SK-MEL-5 (cell line): ENCODE measurements around the gene AMOTL1. TPM values are rescaled to one million over a fixed set of nuclear protein-coding genes. Genes with fewer than 3 reads are reported as not detected.

ENCODE experiments used
- DNase-seq: peaks from one replicate; pipeline ENCODE4 v3.0.0-alpha.2; 2016; ENCODE audit warnings: low read depth, low spot score
- in situ Hi-C: cut with HindIII; loops from 2 replicates; pipeline ENCODE4 v1.10.0; 2016; ENCODE audit warnings: low sequenced_read_pairs, high pct_unique_total_duplicates, low pct_unique_long_range_greater_than_20kb
- total RNA-seq: library from RNA; depleted of rRNA; stranded (reverse); fragments of >200 nt; shearing (Covaris generic); gene quantifications from 2 replicates; pipeline ENCODE4 v1.2.3, GENCODE V29; 2014

AMOTL1 gene
- total RNA-seq, 1 experiment from 2014 or later: 12.0 TPM

DNA sequence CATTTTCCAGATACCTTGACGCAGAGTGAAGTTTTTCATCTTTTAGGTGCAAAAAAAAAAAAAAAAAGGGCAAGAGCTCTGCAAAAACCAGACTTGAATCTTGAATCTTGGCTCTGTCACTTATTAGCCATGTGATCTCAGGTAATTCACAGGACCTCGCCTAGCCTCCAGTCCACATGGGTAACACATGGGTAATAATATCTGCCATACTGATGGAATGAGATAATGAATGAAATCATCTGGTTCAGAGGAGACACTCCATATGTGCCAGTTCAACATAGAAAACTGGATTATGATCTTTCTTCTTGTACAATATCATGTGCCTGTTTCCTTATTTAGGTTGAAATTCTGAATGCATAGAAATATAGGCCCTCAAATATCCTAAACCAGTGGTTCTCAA is 8.6 kb upstream of the AMOTL1 start:
- no peak for DNase-seq
- in situ Hi-C loops: no loop called here

DNA sequence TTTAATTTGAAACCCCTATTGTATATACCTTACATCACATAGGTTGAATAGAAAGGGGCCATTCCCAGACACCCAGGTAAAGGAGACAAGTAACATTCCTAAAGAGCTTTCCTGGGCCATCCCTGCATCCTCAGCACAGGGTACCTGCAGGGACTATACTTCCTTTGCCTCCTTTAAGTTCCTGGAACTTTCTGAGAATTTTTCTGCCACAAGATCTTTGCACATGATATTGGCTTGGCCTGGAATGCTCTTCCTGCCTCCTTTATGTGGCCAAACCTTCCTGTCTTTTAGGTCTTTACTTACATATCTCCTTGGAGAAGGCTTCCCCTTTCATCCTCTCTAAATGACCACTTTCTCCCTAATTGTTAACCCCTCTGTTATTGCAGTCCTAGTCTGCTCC is 7.9 kb upstream of the AMOTL1 start:
- no peak for DNase-seq
- in situ Hi-C loops: no loop called here

DNA sequence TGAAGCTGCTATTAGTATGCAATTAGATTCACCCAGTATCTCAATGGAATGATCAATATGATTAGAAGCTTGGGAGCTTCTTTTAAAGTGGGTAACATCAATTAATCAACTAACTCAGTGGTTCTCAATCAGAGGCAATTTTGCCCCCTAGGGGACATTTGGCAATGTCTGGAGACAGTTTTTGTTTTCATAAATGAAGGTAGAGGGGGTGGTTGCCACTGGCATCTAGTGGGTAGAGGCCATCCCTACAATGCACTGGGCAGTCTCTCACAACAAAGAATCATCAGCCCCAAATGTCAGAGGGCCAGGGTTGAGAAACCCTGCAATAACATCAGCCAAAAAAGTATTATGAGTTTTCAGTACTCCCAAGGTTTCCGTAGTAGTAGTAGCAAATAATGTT is 5.9 kb upstream of the AMOTL1 start:
- in situ Hi-C loops: no loop called here
- peak; percentile 55 for DNase-seq

DNA sequence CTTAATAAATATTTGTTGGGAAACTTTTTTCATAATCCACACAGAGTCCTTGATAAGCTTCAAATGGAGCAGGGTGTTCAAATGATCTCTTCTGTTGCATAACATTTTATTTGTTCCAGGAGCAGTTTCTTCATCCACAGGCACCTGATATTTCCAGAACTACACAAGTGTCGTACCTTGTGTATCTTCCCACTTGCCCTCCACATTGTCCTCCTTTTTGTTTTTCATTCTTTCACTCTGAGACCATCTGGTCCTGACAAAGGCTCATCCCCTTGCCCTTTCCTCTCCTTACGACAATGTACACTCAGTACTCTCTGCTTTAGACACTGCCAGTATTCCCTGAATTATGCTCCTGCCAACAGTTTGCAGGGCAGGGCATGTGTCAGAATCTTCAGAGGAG is 5.2 kb upstream of the AMOTL1 start:
- no peak for DNase-seq
- in situ Hi-C loops: no loop called here

DNA sequence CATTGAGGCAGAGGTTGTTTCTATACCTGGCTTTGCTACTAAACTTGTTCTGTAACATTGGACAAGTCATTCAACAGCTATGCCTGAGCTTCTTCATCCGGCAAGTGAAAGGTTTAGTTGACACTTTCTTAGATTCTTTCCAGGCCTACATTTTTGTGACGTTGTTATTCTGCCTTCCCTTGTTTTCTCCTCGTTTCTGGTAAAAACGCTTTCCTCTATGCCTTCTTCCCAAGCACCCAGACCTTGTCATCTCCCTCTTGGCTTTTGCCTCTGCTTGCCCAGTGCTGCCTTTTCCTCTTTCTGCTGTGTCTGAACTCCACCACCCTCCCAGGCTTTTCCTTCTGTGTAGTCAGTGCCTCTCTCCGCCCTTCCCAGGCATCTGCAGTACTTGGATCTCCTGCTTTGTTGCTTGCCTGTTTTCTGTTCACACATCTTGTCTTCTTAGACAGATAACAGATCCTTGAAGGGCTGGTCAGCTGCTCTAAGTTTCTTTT is 1.4 kb upstream of the AMOTL1 start:
- DNase-seq: no peak
- in situ Hi-C loops: no loop called here

DNA sequence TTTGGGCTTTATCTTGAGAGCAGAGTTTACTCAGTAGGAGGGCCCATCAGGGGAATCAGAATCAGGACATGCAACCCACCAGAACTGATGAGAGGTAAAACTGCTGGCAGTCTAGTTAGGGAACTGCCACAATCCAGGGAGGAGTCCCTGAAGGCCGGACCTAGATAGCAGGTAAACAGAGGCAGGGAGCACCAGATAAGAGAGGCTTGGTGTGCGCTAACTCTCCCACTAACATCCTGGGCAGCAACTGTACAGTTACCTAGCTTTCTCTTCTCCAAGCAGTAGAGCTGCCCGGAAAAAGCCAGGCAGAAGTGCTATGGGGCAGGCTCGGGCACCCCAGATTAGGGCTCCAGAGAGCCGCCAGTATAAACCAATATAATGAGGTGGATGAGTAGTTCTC is 865 bp upstream of the AMOTL1 start:
- DNase-seq: no peak
- in situ Hi-C loops: no loop called here

DNA sequence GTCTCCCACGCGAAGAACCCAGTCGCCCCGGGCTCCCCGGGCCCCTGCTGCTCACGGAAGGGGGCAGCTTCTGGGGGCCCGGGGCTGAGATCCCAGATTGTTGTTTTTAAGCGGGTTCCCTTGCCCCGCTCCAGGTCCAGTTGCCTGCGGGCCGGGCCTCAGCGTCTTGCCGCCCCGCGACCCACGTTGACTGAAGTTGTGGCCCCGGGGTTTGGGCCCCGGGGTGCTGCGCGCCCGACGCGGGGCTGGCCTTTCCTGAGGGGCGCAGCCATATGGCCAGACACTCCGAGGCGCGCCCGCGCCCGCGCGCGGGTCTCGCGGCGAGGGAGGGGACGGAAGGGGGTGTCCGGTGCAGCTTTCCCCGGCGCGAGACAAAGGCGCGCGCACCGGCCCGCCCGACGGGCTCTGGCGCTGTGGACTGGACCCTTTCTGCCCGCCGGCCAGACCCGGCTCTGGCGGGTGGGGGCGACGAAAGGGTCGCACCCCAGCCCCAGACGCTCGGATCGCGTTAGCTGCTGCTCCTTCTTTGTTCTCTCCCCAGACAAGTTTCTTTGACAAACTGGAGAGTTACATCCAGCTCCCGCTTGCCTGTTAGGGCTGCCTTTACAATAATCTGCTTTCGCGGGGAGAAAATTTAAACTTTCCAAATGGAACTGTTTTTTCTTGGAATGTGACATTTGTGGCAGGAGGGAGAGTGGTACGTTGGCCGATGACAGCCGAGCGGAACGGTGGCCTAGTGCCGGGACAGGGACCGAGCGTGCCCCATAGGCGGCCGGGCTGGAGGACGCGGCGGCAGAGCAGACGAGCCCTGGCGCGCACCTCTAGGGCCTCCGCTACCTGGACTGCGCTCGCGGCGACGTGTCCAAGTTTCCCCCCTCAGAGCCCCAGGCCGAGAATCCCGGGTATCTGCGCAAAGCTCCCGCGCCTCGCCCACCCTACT is 716 bp downstream of the AMOTL1 start:
- no peak for DNase-seq
- in situ Hi-C loops: no loop called here

DNA sequence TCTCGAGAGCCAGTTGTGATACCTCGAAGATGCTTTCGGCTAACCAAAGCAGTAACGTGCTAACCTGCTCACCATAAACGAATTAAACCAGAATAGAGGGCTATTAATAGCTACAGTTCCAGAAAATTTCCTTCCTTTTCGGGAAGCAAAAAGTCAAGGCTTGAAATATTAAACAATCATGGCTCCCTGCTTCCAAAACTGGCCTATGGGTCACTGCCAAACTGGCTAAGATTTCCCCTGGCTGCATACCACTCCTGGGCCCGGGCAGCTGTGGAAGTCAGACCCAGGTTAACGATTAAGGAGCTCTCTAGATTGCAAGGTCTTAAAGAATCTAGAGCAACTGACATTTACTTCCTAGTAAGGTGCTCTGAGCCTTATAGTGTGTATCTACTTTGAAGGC is 1.7 kb downstream of the AMOTL1 start:
- in situ Hi-C loops: no loop called here
- DNase-seq: no peak

DNA sequence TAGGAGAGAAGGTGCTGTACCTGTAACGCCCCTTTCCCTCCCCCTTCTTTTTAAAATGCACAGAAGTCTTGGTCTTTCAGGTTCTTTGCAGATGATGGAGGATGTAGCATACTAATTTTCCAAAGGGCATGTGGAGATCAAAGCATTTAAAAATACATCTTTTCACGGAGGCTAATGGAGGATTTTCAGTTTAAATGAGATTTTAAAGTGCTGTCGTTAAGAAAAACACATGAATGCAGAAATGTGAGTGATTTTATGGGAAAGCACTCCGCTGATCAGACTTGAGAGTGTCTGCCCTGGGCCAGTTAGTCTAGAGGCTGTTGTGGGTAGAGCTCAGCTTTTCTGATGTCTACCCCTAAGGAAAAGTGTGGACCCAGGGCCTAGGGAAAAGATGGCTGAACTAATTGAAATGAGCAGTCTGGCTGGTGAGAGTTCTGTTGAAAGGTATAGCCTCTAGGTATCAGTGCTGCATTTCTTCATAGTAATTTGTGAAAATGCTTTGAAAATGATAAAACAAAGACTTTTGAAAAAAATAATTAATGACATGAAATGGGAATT is 2.5 kb downstream of the AMOTL1 start:
- DNase-seq: no peak

DNA sequence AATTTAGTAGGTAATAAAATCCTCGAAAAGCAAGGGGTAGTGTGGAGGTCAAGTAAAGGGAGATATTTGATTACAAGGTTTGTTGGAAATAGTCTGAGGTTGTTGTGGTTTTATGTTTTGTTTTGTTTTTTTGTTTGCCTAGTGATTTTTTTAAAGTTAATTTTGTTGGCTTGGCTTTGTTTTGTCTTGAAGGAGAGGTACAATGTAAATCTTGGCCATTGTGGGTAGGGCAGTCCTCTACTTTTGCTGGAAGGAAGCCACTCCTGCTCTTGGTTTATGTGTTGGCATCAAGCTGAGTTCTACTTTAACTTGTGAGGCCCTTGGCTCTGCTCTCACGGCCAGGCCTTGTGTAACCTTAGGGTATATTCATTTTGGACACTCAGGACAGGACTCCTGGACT is 3.2 kb downstream of the AMOTL1 start:
- no peak for DNase-seq
- in situ Hi-C loops: no loop called here

More for the DNA sequence above, 2.5 kb downstream of the AMOTL1 start:
- in situ Hi-C loops: no loop called here

DNA sequence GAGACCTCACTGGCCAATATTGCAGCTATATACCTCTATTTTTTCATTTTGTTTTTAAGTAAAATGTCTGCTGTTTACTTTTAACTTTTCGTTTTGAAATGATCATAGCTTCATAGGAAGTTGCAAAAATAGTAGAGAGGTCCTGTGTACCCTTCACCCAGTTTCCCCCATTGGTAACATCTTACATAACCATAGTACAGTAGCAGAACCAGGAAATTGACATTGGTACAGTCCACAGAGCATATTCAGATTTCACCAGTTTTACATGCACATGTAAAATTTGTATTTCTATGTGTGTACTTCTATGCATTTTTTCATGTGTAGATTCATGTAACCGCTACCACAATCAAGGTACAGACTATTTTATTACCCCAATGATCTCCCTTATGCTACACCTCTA is 3.8 kb downstream of the AMOTL1 start:
- DNase-seq: no peak
- in situ Hi-C loops: no loop called here

DNA sequence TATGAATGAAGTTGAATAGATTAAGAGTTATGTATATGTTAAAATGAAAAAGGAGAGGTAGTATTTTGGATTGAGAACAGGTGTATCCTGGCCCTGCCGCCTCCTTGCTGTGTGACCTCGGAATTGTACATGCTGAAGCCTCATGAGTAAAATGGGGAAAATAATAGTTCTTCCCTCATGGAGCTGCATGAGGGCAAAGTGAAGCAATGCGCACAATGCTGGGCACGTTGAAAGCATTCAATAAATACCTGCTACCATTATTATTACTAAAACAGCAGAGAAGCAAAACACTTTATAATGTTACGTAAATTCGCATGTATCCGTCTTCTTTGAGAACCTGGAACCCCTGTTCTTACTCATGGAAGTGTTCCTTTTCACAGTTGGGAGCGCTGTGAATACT is 5.7 kb downstream of the AMOTL1 start:
- DNase-seq: no peak
- in situ Hi-C loops: no loop called here

DNA sequence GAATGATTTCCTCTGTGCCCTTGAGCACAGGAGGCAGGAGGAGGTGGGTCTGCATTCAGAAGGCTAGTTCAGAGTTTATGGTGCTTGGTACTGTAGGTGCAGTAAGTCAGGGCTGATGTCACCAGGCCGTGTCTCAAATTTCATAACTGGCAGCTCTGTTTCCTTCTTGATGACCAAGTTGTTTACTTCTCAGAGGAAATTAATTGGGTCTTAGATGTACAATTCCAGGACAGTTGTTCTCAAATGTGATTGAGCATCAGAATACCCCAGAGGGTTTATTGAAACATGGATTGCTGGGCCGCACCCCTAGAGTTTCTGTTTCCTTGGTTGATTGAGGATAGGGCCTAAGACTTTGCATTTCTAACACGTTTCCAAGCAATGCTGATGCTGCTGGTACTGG is 6.2 kb downstream of the AMOTL1 start:
- in situ Hi-C loops: no loop called here
- DNase-seq: no peak

DNA sequence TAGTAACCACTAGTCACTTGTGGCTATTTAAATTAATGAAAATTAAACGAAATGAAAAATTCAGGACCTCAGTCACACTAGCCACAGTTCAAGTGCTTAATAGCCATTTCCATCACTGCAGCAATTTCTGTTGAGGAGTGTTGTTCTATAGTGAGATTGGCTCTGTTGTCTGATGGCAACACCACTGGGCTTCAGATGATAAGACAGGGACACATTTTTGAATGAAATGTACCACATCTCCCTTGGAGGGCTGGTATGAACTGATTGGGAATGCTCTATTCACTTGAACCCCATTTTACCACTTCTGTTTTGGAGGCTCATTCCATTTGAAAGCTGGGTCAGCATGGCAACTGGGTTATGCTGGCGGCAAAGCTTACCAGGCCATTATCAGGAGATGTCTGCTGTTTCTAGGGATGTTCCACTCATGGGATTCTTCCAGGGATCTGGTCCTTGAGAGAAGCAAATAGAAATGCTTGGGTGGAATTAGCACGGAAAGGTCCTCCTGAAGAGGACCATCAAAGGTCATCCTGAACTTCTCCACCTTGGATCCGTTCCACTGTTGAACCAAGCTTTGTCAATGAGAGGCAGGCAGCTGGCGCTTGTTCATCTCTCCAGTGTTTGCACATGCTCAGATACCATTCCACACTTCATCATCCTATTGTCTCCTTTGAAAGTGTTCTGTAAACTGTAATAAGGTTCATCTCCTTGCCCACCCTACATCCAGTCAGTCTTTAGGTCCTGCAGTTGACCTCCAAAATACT is 7.6 kb downstream of the AMOTL1 start:
- in situ Hi-C loops: no loop called here
- DNase-seq: no peak

DNA sequence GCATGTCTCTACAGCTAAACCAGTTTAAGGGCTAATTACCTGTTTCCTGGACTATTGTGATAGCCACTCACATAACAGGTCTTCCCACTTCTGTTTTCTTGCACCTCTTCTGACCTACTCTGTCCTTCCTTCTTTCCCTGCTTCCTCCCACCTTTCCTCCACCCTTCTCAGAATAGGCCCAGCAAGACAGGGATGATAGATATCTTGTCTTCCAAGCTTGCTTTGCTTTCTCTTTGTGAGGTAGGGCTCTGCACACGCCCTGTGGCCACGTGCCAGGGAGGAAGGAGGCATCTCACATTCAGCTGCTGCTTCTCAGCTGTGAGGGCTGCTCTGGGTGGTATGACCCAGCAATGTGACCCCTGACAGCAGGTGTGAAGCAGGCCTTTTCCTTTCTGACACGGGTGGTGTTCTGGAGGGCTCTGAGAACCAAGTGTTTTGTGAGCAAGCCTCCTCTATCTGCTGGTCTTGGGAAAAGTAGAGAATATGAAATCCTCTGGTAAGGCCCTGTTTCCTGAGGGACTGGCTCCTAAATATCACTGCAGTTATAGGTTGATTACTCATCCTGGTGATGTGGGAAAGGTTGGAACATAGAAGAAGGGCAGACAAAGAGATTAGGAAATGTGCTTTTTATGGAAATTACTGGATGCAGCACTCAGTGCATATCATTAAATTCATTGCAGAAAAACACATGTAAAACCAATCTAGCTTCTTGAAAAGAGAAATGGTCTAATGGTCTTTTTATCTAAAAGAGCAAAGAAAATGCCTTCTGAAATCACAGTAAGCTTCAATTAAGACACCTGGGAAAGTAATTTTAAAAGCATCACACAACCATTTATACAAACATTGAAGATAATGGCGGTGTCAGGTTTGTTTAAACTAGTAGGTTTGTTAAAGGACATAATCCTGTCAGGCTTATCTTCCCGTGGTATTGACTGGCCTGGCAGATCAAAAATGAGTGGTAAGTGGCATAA is 8.5 kb downstream of the AMOTL1 start:
- in situ Hi-C loops: no loop called here
- no peak for DNase-seq

DNA sequence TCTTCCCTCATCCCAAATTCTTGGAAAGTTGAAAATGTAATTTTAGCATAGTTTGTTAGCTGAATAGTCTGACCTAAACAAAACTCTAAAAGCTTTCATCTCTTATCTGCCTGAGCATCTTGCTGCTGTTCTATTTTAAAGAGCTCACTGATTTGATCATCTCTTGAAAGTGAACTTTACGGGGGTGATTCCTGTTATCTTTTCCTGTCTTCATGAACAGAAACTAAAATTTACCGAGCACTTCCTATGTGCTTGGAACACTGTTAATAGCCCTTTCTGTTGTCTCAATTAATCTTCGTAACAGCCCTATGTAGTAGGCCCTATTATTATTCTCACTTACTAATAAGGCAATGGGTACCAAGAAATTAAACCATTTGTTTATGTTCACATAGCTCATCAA is 12.3 kb downstream of the AMOTL1 start:
- DNase-seq: no peak
- in situ Hi-C loops: no loop called here

DNA sequence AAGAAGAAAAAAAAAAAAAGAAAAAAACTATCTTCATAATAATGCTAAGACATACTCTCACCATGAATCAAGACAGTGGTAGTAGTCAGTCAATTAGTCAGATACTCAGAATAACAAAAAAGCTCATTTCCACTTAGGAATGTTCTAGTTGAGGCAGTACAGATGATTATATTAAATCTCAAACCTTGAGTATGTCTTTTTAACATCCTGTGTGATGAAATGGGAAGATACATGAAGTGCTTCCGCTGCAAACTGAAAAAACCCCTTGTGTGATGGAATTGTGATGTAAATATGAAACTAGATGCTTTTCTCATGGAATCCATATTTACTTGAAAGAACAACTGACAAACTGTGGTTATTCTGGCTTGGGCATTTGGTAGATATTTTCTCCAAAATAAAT is 13.7 kb downstream of the AMOTL1 start:
- no peak for DNase-seq
- in situ Hi-C loops: no loop called here
